Neural cell (in vitro differentiated cells): Measurements from ENCODE around the gene PFN3.

Source experiments
- EP300 ChIP-seq: fragments of 450-650 bp; conservative IDR thresholded peaks from 2 replicates; pipeline ENCODE4 v1.6.1; 2014; ENCODE audit warnings: antibody characterized with exemption, mild to moderate bottlenecking, moderate library complexity; ENCODE audit not compliant: poor library complexity, severe bottlenecking
- EZH2 ChIP-seq: fragments of 200-600, 300-800 bp; shearing (Covaris generic), sonication (generic); IDR thresholded peaks from 2 replicates; pipeline ENCODE4 v1.6.1; 2014; ENCODE audit warnings: antibody characterized with exemption, low read length, borderline replicate concordance, mild to moderate bottlenecking; ENCODE audit not compliant: insufficient read depth, poor library complexity, severe bottlenecking
- MXI1 ChIP-seq: fragments of 450-650 bp; conservative IDR thresholded peaks from 2 replicates; pipeline ENCODE4 v1.6.1; 2014; ENCODE audit warnings: antibody characterized with exemption, mild to moderate bottlenecking; ENCODE audit not compliant: poor library complexity, severe bottlenecking
- POLR2AphosphoS5 ChIP-seq: IDR thresholded peaks from 2 replicates; pipeline ENCODE4 v1.6.1; 2012
- RAD21 ChIP-seq: fragments of 450-650 bp; conservative IDR thresholded peaks from 2 replicates; pipeline ENCODE4 v1.6.1; 2014; ENCODE audit warnings: antibody characterized with exemption, mild to moderate bottlenecking, moderate library complexity
- SMC3 ChIP-seq: fragments of 450-650 bp; conservative IDR thresholded peaks from 2 replicates; pipeline ENCODE4 v1.6.1; 2014; ENCODE audit warnings: antibody characterized with exemption, mild to moderate bottlenecking, moderate library complexity; ENCODE audit not compliant: poor library complexity
- TAF1 ChIP-seq: IDR thresholded peaks from 2 replicates; pipeline ENCODE4 v1.6.1; 2012; ENCODE audit warnings: low read depth
- TF ChIP-seq, protein P1 (sequence below): fragments of 450-650 bp; IDR thresholded peaks from 2 replicates; pipeline ENCODE4 v1.5.1; 2014; ENCODE audit warnings: antibody characterized with exemption, mild to moderate bottlenecking, moderate library complexity; ENCODE audit not compliant: poor library complexity, severe bottlenecking
- TF ChIP-seq, protein P2 (sequence below): IDR thresholded peaks from 2 replicates; pipeline ENCODE4 v1.6.1; 2012; ENCODE audit warnings: borderline replicate concordance

DNA sequence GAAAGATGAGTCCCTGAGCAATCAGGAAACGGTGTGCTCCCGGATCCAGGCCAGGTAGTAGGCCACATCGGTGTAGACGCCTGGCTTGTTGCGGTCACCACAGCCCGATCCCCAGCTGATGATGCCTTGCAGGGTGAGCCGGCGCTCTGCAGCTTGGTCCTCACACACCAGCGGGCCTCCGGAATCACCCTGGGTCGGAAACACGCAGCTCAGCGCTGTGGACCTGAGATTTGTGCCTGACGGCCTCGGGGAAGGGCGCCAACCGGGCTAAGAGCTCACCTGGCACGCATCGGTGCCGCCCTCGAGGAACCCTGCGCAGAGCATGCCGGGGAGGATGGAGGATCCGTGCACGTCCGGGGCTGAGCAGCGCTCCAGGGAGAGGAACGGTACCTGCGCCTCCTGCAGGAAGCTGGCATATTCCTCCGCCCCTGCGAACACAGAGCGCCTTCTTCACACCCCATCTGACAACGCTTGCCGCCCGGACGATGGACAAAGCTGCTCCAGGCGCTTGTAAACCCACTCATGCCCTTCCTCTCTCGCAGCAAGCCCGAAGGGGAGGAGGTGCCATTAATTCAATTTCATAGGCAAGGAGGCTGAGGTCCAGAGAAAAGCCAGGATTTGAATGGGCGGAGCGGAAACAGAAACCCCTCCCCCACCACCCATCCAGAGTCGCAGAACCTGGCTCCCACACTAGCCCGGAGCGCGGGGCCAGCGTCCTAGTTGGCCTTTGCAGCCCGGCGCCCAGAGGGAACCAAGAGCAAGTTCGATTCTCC lies 2.0 kb upstream of the PFN3 start:
- TF ChIP-seq, protein P1, sequence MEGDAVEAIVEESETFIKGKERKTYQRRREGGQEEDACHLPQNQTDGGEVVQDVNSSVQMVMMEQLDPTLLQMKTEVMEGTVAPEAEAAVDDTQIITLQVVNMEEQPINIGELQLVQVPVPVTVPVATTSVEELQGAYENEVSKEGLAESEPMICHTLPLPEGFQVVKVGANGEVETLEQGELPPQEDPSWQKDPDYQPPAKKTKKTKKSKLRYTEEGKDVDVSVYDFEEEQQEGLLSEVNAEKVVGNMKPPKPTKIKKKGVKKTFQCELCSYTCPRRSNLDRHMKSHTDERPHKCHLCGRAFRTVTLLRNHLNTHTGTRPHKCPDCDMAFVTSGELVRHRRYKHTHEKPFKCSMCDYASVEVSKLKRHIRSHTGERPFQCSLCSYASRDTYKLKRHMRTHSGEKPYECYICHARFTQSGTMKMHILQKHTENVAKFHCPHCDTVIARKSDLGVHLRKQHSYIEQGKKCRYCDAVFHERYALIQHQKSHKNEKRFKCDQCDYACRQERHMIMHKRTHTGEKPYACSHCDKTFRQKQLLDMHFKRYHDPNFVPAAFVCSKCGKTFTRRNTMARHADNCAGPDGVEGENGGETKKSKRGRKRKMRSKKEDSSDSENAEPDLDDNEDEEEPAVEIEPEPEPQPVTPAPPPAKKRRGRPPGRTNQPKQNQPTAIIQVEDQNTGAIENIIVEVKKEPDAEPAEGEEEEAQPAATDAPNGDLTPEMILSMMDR, result peak; percentile 79
- TF ChIP-seq MXI1 (no peak), TAF1 (no peak), EP300 (no peak), EZH2 (no peak), POLR2AphosphoS5 (peak; percentile 49), RAD21 (peak; percentile 65), SMC3 (peak; percentile 75)
- TF ChIP-seq, protein P2, sequence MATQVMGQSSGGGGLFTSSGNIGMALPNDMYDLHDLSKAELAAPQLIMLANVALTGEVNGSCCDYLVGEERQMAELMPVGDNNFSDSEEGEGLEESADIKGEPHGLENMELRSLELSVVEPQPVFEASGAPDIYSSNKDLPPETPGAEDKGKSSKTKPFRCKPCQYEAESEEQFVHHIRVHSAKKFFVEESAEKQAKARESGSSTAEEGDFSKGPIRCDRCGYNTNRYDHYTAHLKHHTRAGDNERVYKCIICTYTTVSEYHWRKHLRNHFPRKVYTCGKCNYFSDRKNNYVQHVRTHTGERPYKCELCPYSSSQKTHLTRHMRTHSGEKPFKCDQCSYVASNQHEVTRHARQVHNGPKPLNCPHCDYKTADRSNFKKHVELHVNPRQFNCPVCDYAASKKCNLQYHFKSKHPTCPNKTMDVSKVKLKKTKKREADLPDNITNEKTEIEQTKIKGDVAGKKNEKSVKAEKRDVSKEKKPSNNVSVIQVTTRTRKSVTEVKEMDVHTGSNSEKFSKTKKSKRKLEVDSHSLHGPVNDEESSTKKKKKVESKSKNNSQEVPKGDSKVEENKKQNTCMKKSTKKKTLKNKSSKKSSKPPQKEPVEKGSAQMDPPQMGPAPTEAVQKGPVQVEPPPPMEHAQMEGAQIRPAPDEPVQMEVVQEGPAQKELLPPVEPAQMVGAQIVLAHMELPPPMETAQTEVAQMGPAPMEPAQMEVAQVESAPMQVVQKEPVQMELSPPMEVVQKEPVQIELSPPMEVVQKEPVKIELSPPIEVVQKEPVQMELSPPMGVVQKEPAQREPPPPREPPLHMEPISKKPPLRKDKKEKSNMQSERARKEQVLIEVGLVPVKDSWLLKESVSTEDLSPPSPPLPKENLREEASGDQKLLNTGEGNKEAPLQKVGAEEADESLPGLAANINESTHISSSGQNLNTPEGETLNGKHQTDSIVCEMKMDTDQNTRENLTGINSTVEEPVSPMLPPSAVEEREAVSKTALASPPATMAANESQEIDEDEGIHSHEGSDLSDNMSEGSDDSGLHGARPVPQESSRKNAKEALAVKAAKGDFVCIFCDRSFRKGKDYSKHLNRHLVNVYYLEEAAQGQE, result no peak
